Activated CD4-positive, alpha-beta T cell treated with anti-CD3 and anti-CD28 coated beads, Interleukin-2, amount 50 U/mL, for 24 hours (primary cell): Measurements from ENCODE around the gene SLC35A3.

Source experiments
- DNase-seq, 2 donors: peaks; one replicate each; pipeline ENCODE4 v3.0.0-alpha.2; 2020; ENCODE audit warnings: low read depth in 1 of 2, low spot score in 1 of 2

The SLC35A3 gene

DNA sequence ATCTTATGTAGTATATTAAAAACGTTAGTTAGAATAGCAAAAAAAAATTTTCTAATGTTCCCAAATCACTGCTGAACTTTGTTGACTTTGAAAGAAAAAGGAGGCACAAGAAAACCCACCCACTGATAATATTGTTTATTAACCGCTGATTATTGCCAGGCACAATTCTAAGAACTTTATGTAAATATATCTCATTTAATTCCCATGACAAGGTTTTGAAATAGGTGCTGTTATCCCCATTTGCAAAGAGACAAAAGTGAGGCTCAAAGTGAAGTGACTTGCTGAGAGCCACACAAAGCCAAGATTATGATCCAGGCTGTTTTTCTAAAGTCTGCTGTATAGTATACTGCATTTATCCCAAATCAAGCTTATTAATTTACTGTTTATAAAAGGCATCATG is 106.5 kb downstream of the SLC35A3 start:
- DNase-seq, result no peak

DNA sequence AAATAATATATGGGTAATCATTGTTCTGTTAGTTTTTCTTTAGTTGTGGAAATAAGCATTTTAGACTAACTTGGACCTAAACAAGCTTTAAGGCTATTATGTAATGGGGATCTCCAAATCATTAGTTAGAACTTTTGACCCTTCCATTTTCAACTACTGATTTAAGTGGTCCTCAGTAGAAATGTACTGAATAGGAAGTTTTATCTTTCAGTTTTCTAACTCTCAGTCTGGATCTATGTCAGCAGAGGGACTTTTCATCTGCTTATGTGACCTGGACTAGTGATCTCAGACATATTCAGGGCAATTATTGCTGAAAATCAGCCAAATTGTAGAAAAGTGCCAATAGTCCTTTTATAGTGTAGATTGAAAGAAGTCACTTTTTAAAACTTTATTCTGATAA is 106.9 kb downstream of the SLC35A3 start:
- no peak for DNase-seq

DNA sequence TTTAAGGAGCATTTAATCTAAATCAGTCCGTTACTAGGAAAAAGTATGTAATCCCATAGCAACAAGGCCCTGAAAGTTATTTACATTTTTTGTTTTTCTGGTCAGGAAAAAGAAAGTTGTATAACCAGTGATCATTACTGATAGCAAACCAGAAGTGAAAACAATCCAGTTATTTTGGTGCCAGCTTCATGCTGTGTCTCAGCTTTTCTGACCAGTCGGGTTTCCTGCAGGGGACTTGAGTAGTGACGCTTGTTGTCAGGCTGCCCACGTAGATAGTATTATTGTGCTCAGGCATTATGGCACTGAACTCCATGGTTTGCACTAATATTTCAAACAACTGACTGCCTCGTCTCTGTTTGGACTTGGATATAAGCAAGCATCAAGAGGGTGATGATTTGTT is 107.7 kb downstream of the SLC35A3 start:
- DNase-seq, result no peak

DNA sequence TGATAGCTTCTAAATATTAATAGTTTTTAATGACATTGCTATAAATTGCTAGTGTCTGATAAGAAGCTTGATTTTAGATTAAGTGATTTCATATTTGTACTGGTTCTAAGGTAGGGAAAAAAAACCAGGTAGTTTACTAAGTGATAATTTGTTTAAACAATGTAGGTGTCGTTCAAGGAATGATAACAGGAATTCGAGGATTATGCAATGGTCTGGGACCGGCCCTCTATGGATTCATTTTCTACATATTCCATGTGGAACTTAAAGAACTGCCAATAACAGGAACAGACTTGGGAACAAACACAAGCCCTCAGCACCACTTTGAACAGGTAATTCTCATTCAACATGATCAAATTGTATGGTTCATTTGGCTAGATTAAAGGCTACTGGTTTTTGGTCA is 110.5 kb downstream of the SLC35A3 start:
- DNase-seq, result no peak
